Thymus (tissue), 11 donors: Measurements from ENCODE around the gene WNT7A. TPM values are rescaled to one million over a fixed set of nuclear protein-coding genes. Genes with fewer than 3 reads are reported as not detected.

ENCODE experiments used
- DNase-seq, 9 donors: peaks; one replicate each; pipeline ENCODE4 v3.0.0-alpha.2; 2013; ENCODE audit warnings: low spot score in 9 of 9, low read depth in 6 of 9, missing footprints in 1 of 9
- H3K27ac ChIP-seq, 2 donors: one replicate each; pipeline ENCODE4 v1.5.1; 2013; ENCODE audit warnings: control low read depth in 1 of 2, low read depth in 1 of 2, low read length in 1 of 2, mild to moderate bottlenecking in 1 of 2, moderate library complexity in 1 of 2
- H3K27me3 ChIP-seq, 2 donors: one replicate each; pipeline ENCODE4 v1.5.1; 2013; ENCODE audit warnings: low read length in 1 of 2; ENCODE audit not compliant: control insufficient read depth in 2 of 2, insufficient read depth in 1 of 2
- H3K36me3 ChIP-seq, 2 donors: one replicate each; pipeline ENCODE4 v1.5.1; 2013; ENCODE audit warnings: low read length in 1 of 2, mild to moderate bottlenecking in 1 of 2, moderate library complexity in 1 of 2; ENCODE audit not compliant: control insufficient read depth in 2 of 2, insufficient read depth in 2 of 2
- H3K4me1 ChIP-seq, 2 donors: one replicate each; pipeline ENCODE4 v1.5.1; 2013; ENCODE audit warnings: low read length in 2 of 2; ENCODE audit not compliant: control insufficient read depth in 2 of 2, insufficient read depth in 2 of 2
- H3K4me3 ChIP-seq, 2 donors: one replicate each; pipeline ENCODE4 v1.5.1; 2013; ENCODE audit warnings: low read length in 2 of 2, control low read depth in 1 of 2, mild to moderate bottlenecking in 1 of 2
- H3K9me3 ChIP-seq, 2 donors: one replicate each; pipeline ENCODE4 v1.5.1; 2013; ENCODE audit warnings: low read length in 1 of 2, mild to moderate bottlenecking in 1 of 2; ENCODE audit not compliant: control insufficient read depth in 2 of 2, insufficient read depth in 1 of 2
- WGBS: extraction: QIAGEN DNeasy Blood & Tissue Kit; methylation state at CpG from one replicate; pipeline ENCODE4 v1.1.7; 2013; 5-methylcytosine and 5-hydroxymethylcytosine counted together
- polyA plus RNA-seq: library from polyadenylated mRNA; stranded (reverse); fragments of 200-250 nt; gene quantifications from one replicate; pipeline ENCODE4 v1.2.3, GENCODE V29; 2013
- total RNA-seq: library from RNA; stranded (reverse); fragments of 120-200 nt; gene quantifications from one replicate; pipeline ENCODE4 v1.2.4, GENCODE V29; 2013
- donor health status: healthy.

The WNT7A gene
- total and polyA plus RNA-seq, 2 donors = under 0.01 to 0.14 TPM

GRCh38 chr3:13801361-13802204 lies 78.3 kb downstream of the WNT7A start:
- Histone ChIP-seq H3K27ac (no peak overlapping the region), H3K27me3 (no peaks in the 10 kb centered on the region), H3K4me3 (no peak overlapping the region), H3K36me3 (no peaks in the 10 kb centered on the region), H3K4me1 (peaks cover 0 to 8% of the 10 kb centered on the region in 2 donors), H3K9me3 (no peaks in the 10 kb centered on the region)
- DNase-seq = no peak
- WGBS = 88% methylated on average over 15 of the region's 15 CpGs

GRCh38 chr3:13800064-13800463 lies 79.8 kb downstream of the WNT7A start:
- no peak for DNase-seq
- H3K36me3 ChIP-seq = no peaks in the 10 kb centered on the region
- no peaks in the 10 kb centered on the region for H3K9me3 ChIP-seq
- H3K27me3 ChIP-seq = no peaks in the 10 kb centered on the region
- H3K27ac ChIP-seq = no peak overlapping the region
- peaks cover 0 to 15% of the 10 kb centered on the region in 2 donors for H3K4me1 ChIP-seq
- H3K4me3 ChIP-seq = no peak overlapping the region
- 95% methylated on average over 6 of the region's 6 CpGs for WGBS

GRCh38 chr3:13798401-13798800 lies 81.5 kb downstream of the WNT7A start:
- no peaks in the 10 kb centered on the region for H3K27me3 ChIP-seq
- peaks cover 0 to 15% of the 10 kb centered on the region in 2 donors for H3K4me1 ChIP-seq
- no peaks in the 10 kb centered on the region for H3K36me3 ChIP-seq
- DNase-seq = no peak
- no peak overlapping the region for H3K4me3 ChIP-seq
- 95% methylated on average over 11 of the region's 11 CpGs for WGBS
- H3K27ac ChIP-seq = no peak overlapping the region
- H3K9me3 ChIP-seq = no peaks in the 10 kb centered on the region

- H3K36me3 ChIP-seq = no peaks in the 10 kb centered on the region
- H3K4me3 ChIP-seq = no peak overlapping the region
- H3K27ac ChIP-seq = no peak overlapping the region
- 37% methylated on average over 15 of the region's 15 CpGs for WGBS
- DNase-seq = peak in 3 of 9 donors; percentile 5 to 15 (median 13)
- H3K9me3 ChIP-seq = peaks cover 0 to under 1% of the 10 kb centered on the region in 2 donors
- H3K4me1 ChIP-seq = peaks cover 0 to 24% of the 10 kb centered on the region in 2 donors
- H3K27me3 ChIP-seq = peaks cover 0 to under 1% of the 10 kb centered on the region in 2 donors
These were observed 83.0 kb downstream of the WNT7A start for GRCh38 chr3:13796701-13797460.

- Histone ChIP-seq H3K4me3 (no peak overlapping the region), H3K9me3 (peaks cover 0 to 3% of the 10 kb centered on the region in 2 donors), H3K36me3 (no peaks in the 10 kb centered on the region), H3K27ac (no peak overlapping the region), H3K27me3 (peaks cover 0 to 4% of the 10 kb centered on the region in 2 donors), H3K4me1 (peaks cover 0 to 28% of the 10 kb centered on the region in 2 donors)
- DNase-seq = no peak
- 77% methylated on average over 17 of the region's 17 CpGs for WGBS
These were observed 84.1 kb downstream of the WNT7A start for GRCh38 chr3:13795816-13796215.

- Histone ChIP-seq H3K36me3 (no peaks in the 10 kb centered on the region), H3K27me3 (peaks cover 0 to 6% of the 10 kb centered on the region in 2 donors), H3K27ac (no peak overlapping the region), H3K9me3 (peaks cover 0 to 3% of the 10 kb centered on the region in 2 donors), H3K4me1 (peaks cover 0 to 28% of the 10 kb centered on the region in 2 donors), H3K4me3 (no peak overlapping the region)
- DNase-seq = no peak
- WGBS = 95% methylated on average over 9 of the region's 9 CpGs
These were observed 85.5 kb downstream of the WNT7A start for GRCh38 chr3:13794322-13794721.

GRCh38 chr3:13793451-13793850 lies 86.4 kb downstream of the WNT7A start:
- DNase-seq = no peak
- WGBS = 89% methylated on average over 12 of the region's 12 CpGs
- peaks cover 0 to 28% of the 10 kb centered on the region in 2 donors for H3K4me1 ChIP-seq
- H3K4me3 ChIP-seq = no peak overlapping the region
- H3K36me3 ChIP-seq = no peaks in the 10 kb centered on the region
- H3K27me3 ChIP-seq = peaks cover 0 to 6% of the 10 kb centered on the region in 2 donors
- peaks cover 0 to 3% of the 10 kb centered on the region in 2 donors for H3K9me3 ChIP-seq
- no peak overlapping the region for H3K27ac ChIP-seq

GRCh38 chr3:13792512-13793371 lies 87.1 kb downstream of the WNT7A start:
- Histone ChIP-seq H3K27ac (no peak overlapping the region), H3K4me1 (peaks cover 0 to 28% of the 10 kb centered on the region in 2 donors), H3K9me3 (peaks cover 0 to 3% of the 10 kb centered on the region in 2 donors), H3K36me3 (no peaks in the 10 kb centered on the region), H3K27me3 (peaks cover 0 to 6% of the 10 kb centered on the region in 2 donors), H3K4me3 (no peak overlapping the region)
- no peak for DNase-seq
- WGBS = 91% methylated on average over 29 of the region's 29 CpGs
